HepG2 (cell line): Measurements from ENCODE around the gene FBXL4. TPM values are rescaled to one million over a fixed set of nuclear protein-coding genes. Genes with fewer than 3 reads are reported as not detected.

ENCODE experiments used
- ATAC-seq: fragments of 200-7000 bp; cut with Tn5 transposase; 3 replicates; pipeline ENCODE4 v1.9.1; 2020; ENCODE audit warnings: mild to moderate bottlenecking, moderate library complexity
- BruUV-seq: library from RNA; stranded (reverse); fragments of 400-500 nt; replicated peaks from 2 replicates; lab custom pipeline; 2021; lab: Mats Ljungman, UMichigan
- CTCF ChIA-PET: fragments of 300-600 bp; formaldehyde crosslinking; extraction: SDS; loops from one replicate; lab custom pipeline; 2021; ENCODE audit warnings: low total read pairs, inconsistent platforms, low intra/inter-chr PET ratio; lab: Yijun Ruan, JAX
- POLR2A ChIA-PET: fragments of 350-600 bp; sonication (Branson Sonifier 250); formaldehyde crosslinking; loops from one replicate; lab custom pipeline; 2020; ENCODE audit warnings: antibody characterized with exemption, inconsistent platforms; lab: Yijun Ruan, JAX
- DNase-seq: peaks from one replicate; pipeline ENCODE4 v3.0.0-alpha.2; 2015; ENCODE audit warnings: low spot score
- FAIRE-seq: peaks from 3 replicates; lab custom pipeline; 2011; peaks lifted over from hg19 to GRCh38; lab: Jason Lieb, UNC
- H2AFZ ChIP-seq: one replicate; pipeline ENCODE4 v1.6.1; 2011; ENCODE audit warnings: low read length, inconsistent platforms
- H3K27ac ChIP-seq: fragments of 300-600 bp; 3 replicates; pipeline ENCODE4 v1.8.0; 2011; ENCODE audit warnings: mixed run types, mild to moderate bottlenecking, mixed read lengths, low read length, inconsistent platforms; ENCODE audit not compliant: insufficient read depth; ENCODE audit errors: extremely low read length
- H3K27me3 ChIP-seq, 2 experiments: fragments of 200-600 bp in 1 of 2; 2 replicates in 1 of 2; 3 replicates in 1 of 2; pipeline versions ENCODE4 v1.6.0 to v1.8.0; 2011; ENCODE audit warnings: low read length in 2 of 2, mild to moderate bottlenecking in 2 of 2, moderate library complexity in 2 of 2, inconsistent platforms in 1 of 2; ENCODE audit not compliant: insufficient read depth in 2 of 2, control insufficient read depth in 1 of 2
- H3K36me3 ChIP-seq, 2 experiments: fragments of 200-600 bp in 1 of 2; replicated peaks in 1 of 2; 2 replicates in 1 of 2; 3 replicates in 1 of 2; pipeline versions ENCODE4 v1.5.1 to v1.8.0; 2011; ENCODE audit warnings: low read length in 2 of 2, inconsistent platforms in 1 of 2; ENCODE audit not compliant: insufficient read depth in 2 of 2, control insufficient read depth in 1 of 2
- H3K4me1 ChIP-seq: 2 replicates; pipeline ENCODE4 v1.5.1; 2012; ENCODE audit warnings: low read length, inconsistent platforms; ENCODE audit not compliant: insufficient read depth
- H3K4me2 ChIP-seq: 2 replicates; pipeline ENCODE4 v1.6.0; 2011; ENCODE audit warnings: low read depth, low read length, inconsistent platforms
- H3K4me3 ChIP-seq, 3 experiments: fragments of 200-600 bp in 1 of 3; sonication (generic), shearing (Covaris generic) in 1 of 3; replicated peaks in 1 of 3; 2 replicates each; pipeline ENCODE4 v1.5.1; 2011 to 2016; ENCODE audit warnings: low read length in 3 of 3, inconsistent platforms in 2 of 3, low read depth in 2 of 3, mild to moderate bottlenecking in 2 of 3, control low read depth in 1 of 3, mixed read lengths in 1 of 3; ENCODE audit not compliant: insufficient read depth in 1 of 3
- H3K79me2 ChIP-seq: one replicate; pipeline ENCODE4 v1.6.1; 2011; ENCODE audit warnings: low read length, inconsistent platforms; ENCODE audit not compliant: insufficient read depth
- H3K9ac ChIP-seq: 2 replicates; pipeline ENCODE4 v1.6.0; 2011; ENCODE audit warnings: mild to moderate bottlenecking, low read depth, low read length, inconsistent platforms; ENCODE audit not compliant: insufficient read depth
- H3K9me3 ChIP-seq: 2 replicates; pipeline ENCODE4 v1.5.1; 2012; ENCODE audit warnings: mild to moderate bottlenecking, low read length
- H4K20me1 ChIP-seq: 2 replicates; pipeline ENCODE4 v1.6.0; 2011; ENCODE audit warnings: inconsistent platforms, mild to moderate bottlenecking, low read length, moderate library complexity; ENCODE audit not compliant: insufficient read depth
- BCL3 ChIP-seq: sonication (generic); formaldehyde crosslinking; IDR thresholded peaks from 2 replicates; pipeline ENCODE4 v1.5.1; 2020; ENCODE audit warnings: mild to moderate bottlenecking, missing genetic modification reagents, moderate library complexity
- CEBPB ChIP-seq: IDR thresholded peaks from 2 replicates; pipeline ENCODE4 v1.6.1; 2011; ENCODE audit warnings: low read depth, low read length, improper control_type of control experiment, borderline replicate concordance
- FOXP4 ChIP-seq: sonication (generic); formaldehyde crosslinking; IDR thresholded peaks from 2 replicates; pipeline ENCODE4 v1.4.0; 2020; ENCODE audit warnings: missing genetic modification reagents
- HES4 ChIP-seq: sonication (generic); formaldehyde crosslinking; IDR thresholded peaks from 2 replicates; pipeline ENCODE4 v1.9.0; 2021; ENCODE audit warnings: mild to moderate bottlenecking, missing genetic modification reagents, borderline replicate concordance
- KDM2A ChIP-seq: sonication (generic); formaldehyde crosslinking; IDR thresholded peaks from 2 replicates; pipeline ENCODE4 v1.4.0; 2020; ENCODE audit warnings: low read depth, missing genetic modification reagents, borderline replicate concordance
- NFATC3 ChIP-seq: sonication (generic); formaldehyde crosslinking; IDR thresholded peaks from 2 replicates; pipeline ENCODE4 v1.5.1; 2020; ENCODE audit warnings: mild to moderate bottlenecking, missing genetic modification reagents
- NKX3-1 ChIP-seq: sonication (generic); formaldehyde crosslinking; IDR thresholded peaks from 2 replicates; pipeline ENCODE4 v1.5.0; 2020; ENCODE audit warnings: missing genetic modification reagents
- TARDBP ChIP-seq: sonication (generic); formaldehyde crosslinking; IDR thresholded peaks from 2 replicates; pipeline ENCODE4 v1.8.0; 2022; ENCODE audit warnings: mild to moderate bottlenecking, missing genetic modification reagents
- ZC3H4 ChIP-seq: sonication (generic); formaldehyde crosslinking; IDR thresholded peaks from 2 replicates; pipeline ENCODE4 v1.4.0; 2020; ENCODE audit warnings: missing genetic modification reagents, borderline replicate concordance
- WGBS: methylation state at CpG from one replicate; pipeline ENCODE4 v1.1.6; 2017; ENCODE audit warnings: low lambda C conversion rate; 5-methylcytosine and 5-hydroxymethylcytosine counted together
- in situ Hi-C: cut with HindIII; loops from 2 replicates; pipeline ENCODE4 v1.10.0; 2017; ENCODE audit warnings: low pct_unique_long_range_greater_than_20kb; ENCODE audit not compliant: extremely low pct_ligation_motif_present
- intact Hi-C: fragments of 100-400 bp; cut with micrococcal nuclease; formaldehyde crosslinking; loops from one replicate; pipeline ENCODE4 v1.10.0; 2022; ENCODE audit not compliant: unreplicated experiment
- polyA plus RNA-seq, 8 experiments: library from polyadenylated mRNA; depleted of rRNA in 3 of 8; stranded (reverse) in 7 of 8; unstranded in 1 of 8; fragments of >200 nt; fragmentation: Illumina TruSeq in 4 of 8; extraction: Trizol in 4 of 8; gene quantifications; 2 replicates each; pipeline versions ENCODE4 v1.2.1 to v1.2.3, GENCODE V29; 2011 to 2016; ENCODE audit warnings: low read depth in 4 of 8, missing spikeins in 1 of 8, mixed read lengths in 1 of 8; ENCODE audit not compliant: insufficient read depth in 1 of 8
- total RNA-seq, 5 experiments: library from RNA; depleted of rRNA; stranded (reverse); fragments of >200 nt; fragmentation: Illumina TruSeq; extraction: Trizol; gene quantifications; 2 replicates each; pipeline ENCODE4 v1.2.3, GENCODE V29; 2016; ENCODE audit warnings: low read depth in 1 of 5

Gene FBXL4
- total and polyA plus RNA-seq, 2 of the 13 experiments (the other 11 are each of a cell fraction or from before 2014, with no cell fraction given): 13.2 to 17.6 TPM

GRCh38 chr6:98871821-98872220, 75.9 kb downstream of the FBXL4 start:
- H3K9me3 ChIP-seq: no peaks in the 10 kb centered on the region
- no peaks in the 10 kb centered on the region for H4K20me1 ChIP-seq
- H3K36me3 ChIP-seq: peaks cover 3 to 4% of the 10 kb centered on the region in 2 experiments; a peak in 1 of 5 replicates
- in situ Hi-C loops: no loop called here
- FAIRE-seq: no peak
- DNase-seq: no peak
- H3K4me1 ChIP-seq: no peaks in the 10 kb centered on the region
- intact Hi-C loops: no loop called here
- no peak for ATAC-seq
- no peak overlapping the region for H3K9ac ChIP-seq
- no TSS peak for BruUV-seq
- ChIA-PET CTCF (no interaction called here), POLR2A (no interaction called here)
- 98% methylated on average over 3 of the region's 3 CpGs for WGBS
- no peak overlapping the region for H3K27ac ChIP-seq
- H3K27me3 ChIP-seq: no peaks in the 10 kb centered on the region
- no peak overlapping the region for H3K4me2 ChIP-seq
- H2AFZ ChIP-seq: no peak overlapping the region
- TF ChIP-seq NKX3-1 (CRISPR knock-in tag): no peak
- no peak for TF ChIP-seq BCL3 (CRISPR knock-in tag)
- no peak for TF ChIP-seq KDM2A (CRISPR knock-in tag)
- no peak for TF ChIP-seq FOXP4 (CRISPR knock-in tag)
- no peak for TF ChIP-seq TARDBP
- TF ChIP-seq ZC3H4: no peak
- no peak for TF ChIP-seq HES4 (CRISPR knock-in tag)
- no peak for TF ChIP-seq CEBPB
- TF ChIP-seq NFATC3 (CRISPR knock-in tag): no peak
- no peak overlapping the region for H3K4me3 ChIP-seq
- H3K79me2 ChIP-seq: no peaks in the 10 kb centered on the region
